ENCODE data around the gene FTO. TPM values are rescaled to one million over a fixed set of nuclear protein-coding genes. Genes with fewer than 3 reads are reported as not detected.
"Not testable (repeated sequence)": the region's sequence is repeated elsewhere in the genome, so short reads cannot be mapped to it uniquely, and the experiment has no call there.

The FTO gene
- polyA plus RNA-seq, 1 donor from 2014 or later, result 80.1 TPM

DNA sequence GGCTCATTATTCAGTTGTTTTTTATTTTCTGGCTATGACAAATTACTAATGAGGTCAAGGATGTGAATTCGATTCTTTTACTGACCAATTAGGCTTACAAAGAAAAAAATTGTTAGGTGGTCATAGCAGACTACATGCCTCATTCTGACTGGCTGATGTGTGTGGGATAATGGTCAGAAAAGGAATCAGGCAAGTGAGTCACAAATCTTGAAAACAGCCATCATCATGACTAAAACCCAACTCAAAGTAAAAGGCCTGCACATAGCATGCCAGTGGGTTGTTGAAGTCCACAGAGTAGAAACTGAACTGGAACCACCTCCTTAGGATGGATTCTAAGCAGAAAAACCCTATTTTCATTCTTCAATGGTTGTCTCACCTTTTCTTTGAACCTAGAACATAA, 8.9 kb upstream of the FTO start:
- Histone ChIP-seq H3K27ac (ENCODE audit: low read length) (no peak overlapping the region), H3K4me2 (ENCODE audit: low read length) (no peak overlapping the region), H2AFZ (ENCODE audit: low read depth, low read length) (no peak overlapping the region), H3F3A (ENCODE audit: insufficient read depth, low read length, poor library complexity, severe bottlenecking) (no peaks in the 10 kb centered on the region), H3K36me3 (ENCODE audit: insufficient read depth, low read length) (peaks cover 17% of the 10 kb centered on the region), H3K9me2 (ENCODE audit: insufficient read depth, low read length) (no peaks in the 10 kb centered on the region), H3K4me3 (ENCODE audit: low read length) (no peak overlapping the region), H4K20me1 (ENCODE audit: insufficient read depth) (no peaks in the 10 kb centered on the region), H3K27me3 (ENCODE audit: insufficient read depth, low read depth, low read length) (no peaks in the 10 kb centered on the region), H3K9me3 (ENCODE audit: low read length) (no peaks in the 10 kb centered on the region), H3K9ac (ENCODE audit: low read length) (no peak overlapping the region), H3K79me2 (replicated peaks; ENCODE audit: insufficient read depth, low read length) (no peaks in the 10 kb centered on the region)
- TF ChIP-seq EZH2 (IDR thresholded peaks at IDR 0.05; ENCODE audit: borderline replicate concordance, insufficient read depth, low read length, poor library complexity, severe bottlenecking), result no peak
- TF ChIP-seq, protein P1, sequence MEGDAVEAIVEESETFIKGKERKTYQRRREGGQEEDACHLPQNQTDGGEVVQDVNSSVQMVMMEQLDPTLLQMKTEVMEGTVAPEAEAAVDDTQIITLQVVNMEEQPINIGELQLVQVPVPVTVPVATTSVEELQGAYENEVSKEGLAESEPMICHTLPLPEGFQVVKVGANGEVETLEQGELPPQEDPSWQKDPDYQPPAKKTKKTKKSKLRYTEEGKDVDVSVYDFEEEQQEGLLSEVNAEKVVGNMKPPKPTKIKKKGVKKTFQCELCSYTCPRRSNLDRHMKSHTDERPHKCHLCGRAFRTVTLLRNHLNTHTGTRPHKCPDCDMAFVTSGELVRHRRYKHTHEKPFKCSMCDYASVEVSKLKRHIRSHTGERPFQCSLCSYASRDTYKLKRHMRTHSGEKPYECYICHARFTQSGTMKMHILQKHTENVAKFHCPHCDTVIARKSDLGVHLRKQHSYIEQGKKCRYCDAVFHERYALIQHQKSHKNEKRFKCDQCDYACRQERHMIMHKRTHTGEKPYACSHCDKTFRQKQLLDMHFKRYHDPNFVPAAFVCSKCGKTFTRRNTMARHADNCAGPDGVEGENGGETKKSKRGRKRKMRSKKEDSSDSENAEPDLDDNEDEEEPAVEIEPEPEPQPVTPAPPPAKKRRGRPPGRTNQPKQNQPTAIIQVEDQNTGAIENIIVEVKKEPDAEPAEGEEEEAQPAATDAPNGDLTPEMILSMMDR (IDR thresholded peaks at IDR 0.05; ENCODE audit: poor library complexity, severe bottlenecking), result no peak
- TF ChIP-seq, protein P2, sequence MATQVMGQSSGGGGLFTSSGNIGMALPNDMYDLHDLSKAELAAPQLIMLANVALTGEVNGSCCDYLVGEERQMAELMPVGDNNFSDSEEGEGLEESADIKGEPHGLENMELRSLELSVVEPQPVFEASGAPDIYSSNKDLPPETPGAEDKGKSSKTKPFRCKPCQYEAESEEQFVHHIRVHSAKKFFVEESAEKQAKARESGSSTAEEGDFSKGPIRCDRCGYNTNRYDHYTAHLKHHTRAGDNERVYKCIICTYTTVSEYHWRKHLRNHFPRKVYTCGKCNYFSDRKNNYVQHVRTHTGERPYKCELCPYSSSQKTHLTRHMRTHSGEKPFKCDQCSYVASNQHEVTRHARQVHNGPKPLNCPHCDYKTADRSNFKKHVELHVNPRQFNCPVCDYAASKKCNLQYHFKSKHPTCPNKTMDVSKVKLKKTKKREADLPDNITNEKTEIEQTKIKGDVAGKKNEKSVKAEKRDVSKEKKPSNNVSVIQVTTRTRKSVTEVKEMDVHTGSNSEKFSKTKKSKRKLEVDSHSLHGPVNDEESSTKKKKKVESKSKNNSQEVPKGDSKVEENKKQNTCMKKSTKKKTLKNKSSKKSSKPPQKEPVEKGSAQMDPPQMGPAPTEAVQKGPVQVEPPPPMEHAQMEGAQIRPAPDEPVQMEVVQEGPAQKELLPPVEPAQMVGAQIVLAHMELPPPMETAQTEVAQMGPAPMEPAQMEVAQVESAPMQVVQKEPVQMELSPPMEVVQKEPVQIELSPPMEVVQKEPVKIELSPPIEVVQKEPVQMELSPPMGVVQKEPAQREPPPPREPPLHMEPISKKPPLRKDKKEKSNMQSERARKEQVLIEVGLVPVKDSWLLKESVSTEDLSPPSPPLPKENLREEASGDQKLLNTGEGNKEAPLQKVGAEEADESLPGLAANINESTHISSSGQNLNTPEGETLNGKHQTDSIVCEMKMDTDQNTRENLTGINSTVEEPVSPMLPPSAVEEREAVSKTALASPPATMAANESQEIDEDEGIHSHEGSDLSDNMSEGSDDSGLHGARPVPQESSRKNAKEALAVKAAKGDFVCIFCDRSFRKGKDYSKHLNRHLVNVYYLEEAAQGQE (IDR thresholded peaks at IDR 0.05; ENCODE audit: borderline replicate concordance), result no peak
- TF ChIP-seq RAD21 (conservative IDR thresholded peaks at IDR 0.05), result no peak
- TF ChIP-seq TAF1 (IDR thresholded peaks at IDR 0.05; ENCODE audit: low read depth), result no peak
- TF ChIP-seq SMC3 (conservative IDR thresholded peaks at IDR 0.05; ENCODE audit: poor library complexity), result no peak
- no peak for TF ChIP-seq POLR2AphosphoS5 (IDR thresholded peaks at IDR 0.05)
- TF ChIP-seq MXI1 (conservative IDR thresholded peaks at IDR 0.05; ENCODE audit: poor library complexity, severe bottlenecking), result no peak
- TF ChIP-seq EP300 (conservative IDR thresholded peaks at IDR 0.05; ENCODE audit: poor library complexity, severe bottlenecking), result no peak

DNA sequence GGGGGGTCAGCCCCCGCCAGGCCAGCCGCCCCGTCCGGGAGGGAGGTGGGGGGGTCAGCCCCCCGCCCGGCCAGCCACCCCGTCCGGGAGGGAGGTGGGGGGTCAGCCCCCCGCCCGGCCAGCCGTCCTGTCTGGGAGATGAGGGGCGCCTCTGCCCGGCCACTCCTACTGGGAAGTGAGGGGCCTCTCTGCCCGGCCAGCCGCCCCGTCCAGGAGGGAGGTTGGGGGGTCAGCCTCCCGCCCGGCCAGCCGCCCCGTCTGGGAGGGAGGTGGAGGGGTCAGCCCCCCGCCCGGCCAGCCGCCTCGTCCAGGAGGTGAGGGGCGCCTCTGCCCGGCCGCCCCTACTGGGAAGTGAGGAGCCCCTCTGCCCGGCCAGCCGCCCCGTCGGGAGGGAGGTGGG, 5.7 kb upstream of the FTO start:
- not testable (repeated sequence) for H3K4me3 ChIP-seq (ENCODE audit: low read length)

DNA sequence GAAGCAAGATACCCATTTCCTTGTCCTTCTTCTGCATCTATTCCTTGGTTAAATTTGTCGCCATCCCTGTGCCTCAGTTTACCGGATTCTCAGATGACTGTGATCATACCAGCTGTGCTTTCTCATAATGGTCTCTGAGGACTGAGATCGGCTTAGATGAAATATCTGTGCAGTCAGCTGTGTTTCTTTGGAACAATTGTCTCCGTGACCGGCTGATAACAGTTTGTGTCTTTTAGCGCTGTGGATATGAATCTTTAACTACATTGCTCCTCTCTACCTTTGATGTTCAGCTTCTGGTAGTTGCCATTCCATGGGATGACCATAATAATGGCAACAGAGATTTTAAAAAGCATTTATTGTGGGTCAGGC, 473 bp downstream of the FTO start:
- H3K27me3 ChIP-seq (ENCODE audit: insufficient read depth, low read depth, low read length), result no peaks in the 10 kb centered on the region
- H3K27ac ChIP-seq (ENCODE audit: low read length), result peak overlapping the region; percentile 58
- H3F3A ChIP-seq (ENCODE audit: insufficient read depth, low read length, poor library complexity, severe bottlenecking), result no peaks in the 10 kb centered on the region
- H3K9me3 ChIP-seq (ENCODE audit: low read length), result no peaks in the 10 kb centered on the region
- H3K9ac ChIP-seq (ENCODE audit: low read length), result peak overlapping the region; percentile 78
- H3K9me2 ChIP-seq (ENCODE audit: insufficient read depth, low read length), result no peaks in the 10 kb centered on the region
- H2AFZ ChIP-seq (ENCODE audit: low read depth, low read length), result peak overlapping the region; percentile 80
- no peaks in the 10 kb centered on the region for H3K36me3 ChIP-seq (ENCODE audit: insufficient read depth, low read length)
- peak overlapping the region; percentile 78 for H3K4me3 ChIP-seq (ENCODE audit: low read length)
- H3K4me2 ChIP-seq (ENCODE audit: low read length), result peak overlapping the region; percentile 96
- peaks cover 44% of the 10 kb centered on the region for H3K79me2 ChIP-seq (replicated peaks; ENCODE audit: insufficient read depth, low read length)
- H4K20me1 ChIP-seq (ENCODE audit: insufficient read depth), result no peaks in the 10 kb centered on the region
- TF ChIP-seq SMC3 (conservative IDR thresholded peaks at IDR 0.05; ENCODE audit: poor library complexity) (no peak), EZH2 (IDR thresholded peaks at IDR 0.05; ENCODE audit: borderline replicate concordance, insufficient read depth, low read length, poor library complexity, severe bottlenecking) (no peak), RAD21 (conservative IDR thresholded peaks at IDR 0.05) (no peak), TAF1 (IDR thresholded peaks at IDR 0.05; ENCODE audit: low read depth) (no peak), MXI1 (conservative IDR thresholded peaks at IDR 0.05; ENCODE audit: poor library complexity, severe bottlenecking) (no peak), POLR2AphosphoS5 (IDR thresholded peaks at IDR 0.05) (no peak), EP300 (conservative IDR thresholded peaks at IDR 0.05; ENCODE audit: poor library complexity, severe bottlenecking) (no peak)
- TF ChIP-seq, protein P1 (IDR thresholded peaks at IDR 0.05; ENCODE audit: poor library complexity, severe bottlenecking), result no peak
- TF ChIP-seq, protein P2 (IDR thresholded peaks at IDR 0.05; ENCODE audit: borderline replicate concordance), result no peak

More for the DNA sequence above, 5.7 kb upstream of the FTO start:
- not testable (repeated sequence) for H3K27ac ChIP-seq (ENCODE audit: low read length); H4K20me1 ChIP-seq (ENCODE audit: insufficient read depth); H3F3A ChIP-seq (ENCODE audit: insufficient read depth, low read length, poor library complexity, severe bottlenecking); H3K9me2 ChIP-seq (ENCODE audit: insufficient read depth, low read length); H3K36me3 ChIP-seq (ENCODE audit: insufficient read depth, low read length); H3K27me3 ChIP-seq (ENCODE audit: insufficient read depth, low read depth, low read length); H3K9ac ChIP-seq (ENCODE audit: low read length); H3K9me3 ChIP-seq (ENCODE audit: low read length); H3K4me2 ChIP-seq (ENCODE audit: low read length); H2AFZ ChIP-seq (ENCODE audit: low read depth, low read length); H3K79me2 ChIP-seq (replicated peaks; ENCODE audit: insufficient read depth, low read length)

Data from neural cell (in vitro differentiated cells).